Measurements from ENCODE around the gene BABAM2. TPM values are rescaled to one million over a fixed set of nuclear protein-coding genes. Genes with fewer than 3 reads are reported as not detected.

The BABAM2 gene
- total and polyA plus RNA-seq, 2 experiments from 2014 or later = 17.8 to 21.5 TPM

DNA sequence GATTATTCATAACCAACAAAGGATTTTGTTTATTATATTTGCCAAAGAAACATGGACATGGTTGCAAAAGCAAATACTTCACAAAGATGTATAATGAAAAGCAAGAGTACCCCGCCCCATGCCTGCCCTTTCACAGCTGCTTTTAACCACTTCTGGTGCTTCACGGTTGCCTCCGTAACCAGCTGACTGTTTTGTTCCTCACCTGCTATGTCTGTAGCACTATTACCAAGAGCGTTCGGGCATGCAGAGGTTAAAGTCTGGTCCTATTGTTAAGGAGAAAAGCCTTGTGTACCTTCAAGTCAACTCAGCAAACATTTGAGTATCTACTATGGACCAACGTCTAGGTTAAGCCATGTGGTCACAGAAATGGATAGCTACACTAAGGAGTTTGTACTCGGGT lies 386.9 kb downstream of the BABAM2 start (continued):
- TF ChIP-seq, protein P1, sequence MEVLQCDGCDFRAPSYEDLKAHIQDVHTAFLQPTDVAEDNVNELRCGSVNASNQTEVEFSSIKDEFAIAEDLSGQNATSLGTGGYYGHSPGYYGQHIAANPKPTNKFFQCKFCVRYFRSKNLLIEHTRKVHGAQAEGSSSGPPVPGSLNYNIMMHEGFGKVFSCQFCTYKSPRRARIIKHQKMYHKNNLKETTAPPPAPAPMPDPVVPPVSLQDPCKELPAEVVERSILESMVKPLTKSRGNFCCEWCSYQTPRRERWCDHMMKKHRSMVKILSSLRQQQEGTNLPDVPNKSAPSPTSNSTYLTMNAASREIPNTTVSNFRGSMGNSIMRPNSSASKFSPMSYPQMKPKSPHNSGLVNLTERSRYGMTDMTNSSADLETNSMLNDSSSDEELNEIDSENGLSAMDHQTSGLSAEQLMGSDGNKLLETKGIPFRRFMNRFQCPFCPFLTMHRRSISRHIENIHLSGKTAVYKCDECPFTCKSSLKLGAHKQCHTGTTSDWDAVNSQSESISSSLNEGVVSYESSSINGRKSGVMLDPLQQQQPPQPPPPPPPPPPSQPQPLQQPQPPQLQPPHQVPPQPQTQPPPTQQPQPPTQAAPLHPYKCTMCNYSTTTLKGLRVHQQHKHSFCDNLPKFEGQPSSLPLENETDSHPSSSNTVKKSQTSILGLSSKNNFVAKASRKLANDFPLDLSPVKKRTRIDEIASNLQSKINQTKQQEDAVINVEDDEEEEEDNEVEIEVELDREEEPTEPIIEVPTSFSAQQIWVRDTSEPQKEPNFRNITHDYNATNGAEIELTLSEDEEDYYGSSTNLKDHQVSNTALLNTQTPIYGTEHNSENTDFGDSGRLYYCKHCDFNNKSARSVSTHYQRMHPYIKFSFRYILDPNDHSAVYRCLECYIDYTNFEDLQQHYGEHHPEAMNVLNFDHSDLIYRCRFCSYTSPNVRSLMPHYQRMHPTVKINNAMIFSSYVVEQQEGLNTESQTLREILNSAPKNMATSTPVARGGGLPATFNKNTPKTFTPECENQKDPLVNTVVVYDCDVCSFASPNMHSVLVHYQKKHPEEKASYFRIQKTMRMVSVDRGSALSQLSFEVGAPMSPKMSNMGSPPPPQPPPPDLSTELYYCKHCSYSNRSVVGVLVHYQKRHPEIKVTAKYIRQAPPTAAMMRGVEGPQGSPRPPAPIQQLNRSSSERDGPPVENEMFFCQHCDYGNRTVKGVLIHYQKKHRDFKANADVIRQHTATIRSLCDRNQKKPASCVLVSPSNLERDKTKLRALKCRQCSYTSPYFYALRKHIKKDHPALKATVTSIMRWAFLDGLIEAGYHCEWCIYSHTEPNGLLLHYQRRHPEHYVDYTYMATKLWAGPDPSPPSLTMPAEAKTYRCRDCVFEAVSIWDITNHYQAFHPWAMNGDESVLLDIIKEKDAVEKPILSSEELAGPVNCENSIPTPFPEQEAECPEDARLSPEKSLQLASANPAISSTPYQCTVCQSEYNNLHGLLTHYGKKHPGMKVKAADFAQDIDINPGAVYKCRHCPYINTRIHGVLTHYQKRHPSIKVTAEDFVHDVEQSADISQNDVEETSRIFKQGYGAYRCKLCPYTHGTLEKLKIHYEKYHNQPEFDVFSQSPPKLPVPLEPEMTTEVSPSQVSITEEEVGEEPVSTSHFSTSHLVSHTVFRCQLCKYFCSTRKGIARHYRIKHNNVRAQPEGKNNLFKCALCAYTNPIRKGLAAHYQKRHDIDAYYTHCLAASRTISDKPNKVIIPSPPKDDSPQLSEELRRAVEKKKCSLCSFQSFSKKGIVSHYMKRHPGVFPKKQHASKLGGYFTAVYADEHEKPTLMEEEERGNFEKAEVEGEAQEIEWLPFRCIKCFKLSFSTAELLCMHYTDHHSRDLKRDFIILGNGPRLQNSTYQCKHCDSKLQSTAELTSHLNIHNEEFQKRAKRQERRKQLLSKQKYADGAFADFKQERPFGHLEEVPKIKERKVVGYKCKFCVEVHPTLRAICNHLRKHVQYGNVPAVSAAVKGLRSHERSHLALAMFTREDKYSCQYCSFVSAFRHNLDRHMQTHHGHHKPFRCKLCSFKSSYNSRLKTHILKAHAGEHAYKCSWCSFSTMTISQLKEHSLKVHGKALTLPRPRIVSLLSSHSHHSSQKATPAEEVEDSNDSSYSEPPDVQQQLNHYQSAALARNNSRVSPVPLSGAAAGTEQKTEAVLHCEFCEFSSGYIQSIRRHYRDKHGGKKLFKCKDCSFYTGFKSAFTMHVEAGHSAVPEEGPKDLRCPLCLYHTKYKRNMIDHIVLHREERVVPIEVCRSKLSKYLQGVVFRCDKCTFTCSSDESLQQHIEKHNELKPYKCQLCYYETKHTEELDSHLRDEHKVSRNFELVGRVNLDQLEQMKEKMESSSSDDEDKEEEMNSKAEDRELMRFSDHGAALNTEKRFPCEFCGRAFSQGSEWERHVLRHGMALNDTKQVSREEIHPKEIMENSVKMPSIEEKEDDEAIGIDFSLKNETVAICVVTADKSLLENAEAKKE (CRISPR knock-in tag; IDR thresholded peaks at IDR 0.05) = no peak
- TF ChIP-seq, protein P2, sequence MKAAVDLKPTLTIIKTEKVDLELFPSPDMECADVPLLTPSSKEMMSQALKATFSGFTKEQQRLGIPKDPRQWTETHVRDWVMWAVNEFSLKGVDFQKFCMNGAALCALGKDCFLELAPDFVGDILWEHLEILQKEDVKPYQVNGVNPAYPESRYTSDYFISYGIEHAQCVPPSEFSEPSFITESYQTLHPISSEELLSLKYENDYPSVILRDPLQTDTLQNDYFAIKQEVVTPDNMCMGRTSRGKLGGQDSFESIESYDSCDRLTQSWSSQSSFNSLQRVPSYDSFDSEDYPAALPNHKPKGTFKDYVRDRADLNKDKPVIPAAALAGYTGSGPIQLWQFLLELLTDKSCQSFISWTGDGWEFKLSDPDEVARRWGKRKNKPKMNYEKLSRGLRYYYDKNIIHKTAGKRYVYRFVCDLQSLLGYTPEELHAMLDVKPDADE (IDR thresholded peaks at IDR 0.05) = no peak

DNA sequence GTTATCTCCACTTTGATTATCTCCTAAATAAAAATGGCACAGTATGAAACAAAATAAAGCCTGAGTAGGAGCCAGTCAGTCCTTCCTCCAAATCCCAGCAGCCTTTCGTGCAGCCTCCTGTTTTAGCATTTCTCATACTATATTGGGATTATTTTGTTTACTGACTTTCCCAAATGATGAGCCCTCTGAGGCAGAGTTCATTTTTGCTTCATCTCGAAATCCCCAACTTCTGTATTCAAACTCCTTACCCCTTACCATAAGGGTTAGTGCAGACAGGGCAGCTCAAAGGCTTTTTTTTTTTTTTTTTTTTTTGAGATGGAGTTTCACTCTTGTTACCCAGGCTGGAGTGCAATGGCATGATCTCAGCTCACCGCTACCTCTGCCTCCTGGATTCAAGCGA lies 388.8 kb downstream of the BABAM2 start:
- H3K36me3 Mint-ChIP-seq (ENCODE audit: low read depth) = no peaks in the 10 kb centered on the region
- TF ChIP-seq EZH2 (IDR thresholded peaks at IDR 0.05; ENCODE audit: low read depth, unreplicated experiment) = no peak
- TF ChIP-seq, protein P3, sequence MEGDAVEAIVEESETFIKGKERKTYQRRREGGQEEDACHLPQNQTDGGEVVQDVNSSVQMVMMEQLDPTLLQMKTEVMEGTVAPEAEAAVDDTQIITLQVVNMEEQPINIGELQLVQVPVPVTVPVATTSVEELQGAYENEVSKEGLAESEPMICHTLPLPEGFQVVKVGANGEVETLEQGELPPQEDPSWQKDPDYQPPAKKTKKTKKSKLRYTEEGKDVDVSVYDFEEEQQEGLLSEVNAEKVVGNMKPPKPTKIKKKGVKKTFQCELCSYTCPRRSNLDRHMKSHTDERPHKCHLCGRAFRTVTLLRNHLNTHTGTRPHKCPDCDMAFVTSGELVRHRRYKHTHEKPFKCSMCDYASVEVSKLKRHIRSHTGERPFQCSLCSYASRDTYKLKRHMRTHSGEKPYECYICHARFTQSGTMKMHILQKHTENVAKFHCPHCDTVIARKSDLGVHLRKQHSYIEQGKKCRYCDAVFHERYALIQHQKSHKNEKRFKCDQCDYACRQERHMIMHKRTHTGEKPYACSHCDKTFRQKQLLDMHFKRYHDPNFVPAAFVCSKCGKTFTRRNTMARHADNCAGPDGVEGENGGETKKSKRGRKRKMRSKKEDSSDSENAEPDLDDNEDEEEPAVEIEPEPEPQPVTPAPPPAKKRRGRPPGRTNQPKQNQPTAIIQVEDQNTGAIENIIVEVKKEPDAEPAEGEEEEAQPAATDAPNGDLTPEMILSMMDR (conservative IDR thresholded peaks at IDR 0.05; ENCODE audit: low read depth in 2 of 2) = no peak
- TF ChIP-seq, protein P4, sequence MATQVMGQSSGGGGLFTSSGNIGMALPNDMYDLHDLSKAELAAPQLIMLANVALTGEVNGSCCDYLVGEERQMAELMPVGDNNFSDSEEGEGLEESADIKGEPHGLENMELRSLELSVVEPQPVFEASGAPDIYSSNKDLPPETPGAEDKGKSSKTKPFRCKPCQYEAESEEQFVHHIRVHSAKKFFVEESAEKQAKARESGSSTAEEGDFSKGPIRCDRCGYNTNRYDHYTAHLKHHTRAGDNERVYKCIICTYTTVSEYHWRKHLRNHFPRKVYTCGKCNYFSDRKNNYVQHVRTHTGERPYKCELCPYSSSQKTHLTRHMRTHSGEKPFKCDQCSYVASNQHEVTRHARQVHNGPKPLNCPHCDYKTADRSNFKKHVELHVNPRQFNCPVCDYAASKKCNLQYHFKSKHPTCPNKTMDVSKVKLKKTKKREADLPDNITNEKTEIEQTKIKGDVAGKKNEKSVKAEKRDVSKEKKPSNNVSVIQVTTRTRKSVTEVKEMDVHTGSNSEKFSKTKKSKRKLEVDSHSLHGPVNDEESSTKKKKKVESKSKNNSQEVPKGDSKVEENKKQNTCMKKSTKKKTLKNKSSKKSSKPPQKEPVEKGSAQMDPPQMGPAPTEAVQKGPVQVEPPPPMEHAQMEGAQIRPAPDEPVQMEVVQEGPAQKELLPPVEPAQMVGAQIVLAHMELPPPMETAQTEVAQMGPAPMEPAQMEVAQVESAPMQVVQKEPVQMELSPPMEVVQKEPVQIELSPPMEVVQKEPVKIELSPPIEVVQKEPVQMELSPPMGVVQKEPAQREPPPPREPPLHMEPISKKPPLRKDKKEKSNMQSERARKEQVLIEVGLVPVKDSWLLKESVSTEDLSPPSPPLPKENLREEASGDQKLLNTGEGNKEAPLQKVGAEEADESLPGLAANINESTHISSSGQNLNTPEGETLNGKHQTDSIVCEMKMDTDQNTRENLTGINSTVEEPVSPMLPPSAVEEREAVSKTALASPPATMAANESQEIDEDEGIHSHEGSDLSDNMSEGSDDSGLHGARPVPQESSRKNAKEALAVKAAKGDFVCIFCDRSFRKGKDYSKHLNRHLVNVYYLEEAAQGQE (IDR thresholded peaks at IDR 0.05; ENCODE audit: unreplicated experiment) = no peak

More for the DNA sequence above, 388.8 kb downstream of the BABAM2 start:
- Histone ChIP-seq H4K20me1 (replicated peaks; ENCODE audit: insufficient read depth) (no peaks in the 10 kb centered on the region), H3F3A (replicated peaks; ENCODE audit: low read depth) (no peaks in the 10 kb centered on the region), H2AFZ (no peak overlapping the region), H3K36me3 (ENCODE audit: insufficient read depth) (no peaks in the 10 kb centered on the region), H3K9me2 (ENCODE audit: insufficient read depth) (no peaks in the 10 kb centered on the region), H3K4me2 (no peak overlapping the region), H3K79me2 (replicated peaks; ENCODE audit: insufficient read depth) (no peaks in the 10 kb centered on the region), H3K27me3 (ENCODE audit: insufficient read depth) (no peaks in the 10 kb centered on the region), H3K4me1 (ENCODE audit: insufficient read depth) (peaks cover 7% of the 10 kb centered on the region; the same call in 1 of the 2 replicates), H3K4me3 (no peak overlapping the region), H3K27ac (ENCODE audit: low read depth) (no peak overlapping the region)
- no peak overlapping the region for H3K27ac Mint-ChIP-seq
- H3K9me3 Mint-ChIP-seq = no peaks in the 10 kb centered on the region
- H3K4me3 Mint-ChIP-seq = no peak overlapping the region
- ATAC-seq (no peak), DNase-seq (ENCODE audit: low spot score) (no peak)
- peaks cover 11% of the 10 kb centered on the region for H3K4me1 Mint-ChIP-seq
- peaks cover 5% of the 10 kb centered on the region for H3K27me3 Mint-ChIP-seq (ENCODE audit: insufficient read depth, low read depth, poor library complexity)
